Heart left ventricle (tissue), 16 donors: ENCODE results near the gene SLC7A14. TPM values are rescaled to one million over a fixed set of nuclear protein-coding genes. Genes with fewer than 3 reads are reported as not detected.

ENCODE experiments used
- ATAC-seq, 4 donors: fragments of 200-7000 bp; cut with Tn5 transposase; one replicate each; pipeline ENCODE4 v1.9.1; 2020 to 2022; ENCODE audit warnings: moderate library complexity in 4 of 4, mild to moderate bottlenecking in 3 of 4, moderate number of reproducible peaks in 1 of 4
- DNase-seq, 5 donors: peaks; one replicate each; pipeline ENCODE4 v3.0.0-alpha.2; 2020
- H3K27ac ChIP-seq, 12 donors: fragments of 200-600 bp; sonication (generic) in 4 of 12; one replicate each; pipeline versions ENCODE4 v1.5.0 to v1.8.0; 2016 to 2022; ENCODE audit warnings: mild to moderate bottlenecking in 2 of 12
- H3K27me3 ChIP-seq, 9 donors: fragments of 200-600 bp; sonication (generic) in 2 of 9; one replicate each; pipeline versions ENCODE4 v1.5.1 to v1.8.0; 2016 to 2022; ENCODE audit warnings: mild to moderate bottlenecking in 3 of 9
- H3K36me3 ChIP-seq, 9 donors: fragments of 200-600 bp; sonication (generic) in 2 of 9; one replicate each; pipeline versions ENCODE4 v1.5.0 to v1.8.0; 2018 to 2022; ENCODE audit warnings: mild to moderate bottlenecking in 2 of 9
- H3K4me1 ChIP-seq, 12 donors: fragments of 200-600 bp; sonication (generic) in 4 of 12; one replicate each; pipeline versions ENCODE4 v1.5.0 to v1.8.0; 2016 to 2022; ENCODE audit warnings: mild to moderate bottlenecking in 3 of 12
- H3K4me3 ChIP-seq, 12 donors: fragments of 200-600 bp; sonication (generic) in 4 of 12; one replicate each; pipeline versions ENCODE4 v1.5.0 to v1.8.0; 2017 to 2022; ENCODE audit warnings: mild to moderate bottlenecking in 9 of 12, moderate library complexity in 4 of 12
- H3K9me3 ChIP-seq, 12 donors: fragments of 200-600 bp; sonication (generic) in 4 of 12; one replicate each; pipeline versions ENCODE4 v1.5.0 to v1.8.0; 2016 to 2022; ENCODE audit warnings: mild to moderate bottlenecking in 1 of 12
- POLR2A ChIP-seq, 2 donors: fragments of 450-650 bp; IDR thresholded peaks; one replicate each; pipeline ENCODE4 v1.6.1; 2017; ENCODE audit warnings: antibody characterized with exemption in 2 of 2, mild to moderate bottlenecking in 2 of 2, moderate library complexity in 2 of 2
- WGBS, 4 donors: extraction: QIAGEN DNeasy Blood & Tissue Kit in 2 of 4; methylation state at CpG; one replicate each; pipeline versions ENCODE4 v1.1.5 to v1.1.7; 2013 to 2018; 5-methylcytosine and 5-hydroxymethylcytosine counted together
- intact Hi-C, 10 donors: fragments of 100-400 bp; cut with DNase I; formaldehyde crosslinking; loops; one replicate each; pipeline versions ENCODE4 v1.11.1 to v1.14.2; 2022
- polyA plus RNA-seq, 2 donors: library from polyadenylated mRNA; stranded (reverse); fragments of 200-250 nt; gene quantifications; one replicate each; pipeline ENCODE4 v1.2.3, GENCODE V29; 2013
- total RNA-seq, 9 donors: library from RNA; depleted of rRNA in 2 of 9; stranded (reverse); fragments of >200 nt in 2 of 9; fragmentation: NEBNext Ultra II Directional in 3 of 9; extraction: Animal tissue kit (Norgen Biotek cat#: 25700) in 3 of 9; gene quantifications; one replicate each; pipeline versions ENCODE4 v1.1.0 to v1.2.4, GENCODE V29; 2016 to 2023
- TF ChIP-seq, protein P1 (sequence below), 12 donors: fragments of 200-600 bp; sonication (generic) in 4 of 12; IDR thresholded peaks; one replicate each; pipeline versions ENCODE4 v1.5.0 to v1.8.0; 2018 to 2022; ENCODE audit warnings: antibody characterized with exemption in 12 of 12, mild to moderate bottlenecking in 5 of 12
- donor health status: ischemic (EF 13 %, LVEDD 7.1; RV severe dilation, severe dysfunction).
- donor health status: healthy with polysubstance abuse.
- donor health status: DM: no; HTN: yes; CAD: no.
- donor health status: DM: no; HTN: no; CAD: no.
- donor health status: ischemic (EF 25% LVEDD 6.9; RV normal size, moderate dysfunction).
- donor health status: ischemic (EF 25% LVEDD 5.7; RV mildly dilated, moderate dysfunction).
- donor health status: healthy.
- donor health status: DM: yes; HTN: yes; CAD: no.
- donor health status: ischemic (EF 35%, LVEDD 5.7; RV mildly dilated, moderate dysfunction).
- donor health status: nonischemic (EF 11% LVEDD 7.7; RV severe dilation, severe dysfunction).
- donor health status: DM: yes; HTN: yes; CAD: no.
- donor health status: PGD.
- donor health status: ischemic (EF 29% LVEDD 5.4; RV normal size, mild dysfunction).
- donor health status: nonischemic (EF 23%, LVEDD 6.1; RV moderate dilation, normal function).

Gene SLC7A14
- total and polyA plus RNA-seq, 11 donors: 0.02 TPM; not detected in 9

DNA sequence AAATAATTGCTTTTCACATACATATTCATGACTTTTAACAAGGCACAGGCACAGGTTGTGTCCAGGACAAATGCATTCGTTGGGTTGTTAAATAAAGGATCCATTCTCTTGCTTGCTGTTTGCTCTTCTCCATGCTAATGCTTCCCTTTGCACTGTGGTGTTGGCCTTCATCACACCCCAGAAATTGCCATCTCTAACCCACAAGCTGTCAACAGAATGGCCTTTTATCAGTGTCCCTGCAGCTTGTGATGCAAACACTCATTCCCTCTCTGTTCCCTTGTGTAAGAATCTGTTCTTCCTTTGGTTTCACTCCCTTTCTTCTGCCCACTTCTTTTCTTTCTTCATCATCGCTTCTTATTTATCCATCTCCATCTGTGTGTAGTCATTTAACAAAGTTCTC is 72.2 kb downstream of the SLC7A14 start:
- DNase-seq: no peak
- intact Hi-C loops: no loop called here
- Histone ChIP-seq H3K27me3 (peaks cover 0 to 4% (median 0%) of the 10 kb centered on the region in 9 donors), H3K4me3 (no peak overlapping the region), H3K4me1 (no peaks in the 10 kb centered on the region), H3K36me3 (no peaks in the 10 kb centered on the region), H3K27ac (no peak overlapping the region), H3K9me3 (no peaks in the 10 kb centered on the region)
- WGBS, 4 donors: 69 to 82% (median 72%) methylated on average over 2 of the region's 2 CpGs
- no peak for TF ChIP-seq POLR2A (IDR thresholded peaks at IDR 0.05)
- TF ChIP-seq, protein P1, sequence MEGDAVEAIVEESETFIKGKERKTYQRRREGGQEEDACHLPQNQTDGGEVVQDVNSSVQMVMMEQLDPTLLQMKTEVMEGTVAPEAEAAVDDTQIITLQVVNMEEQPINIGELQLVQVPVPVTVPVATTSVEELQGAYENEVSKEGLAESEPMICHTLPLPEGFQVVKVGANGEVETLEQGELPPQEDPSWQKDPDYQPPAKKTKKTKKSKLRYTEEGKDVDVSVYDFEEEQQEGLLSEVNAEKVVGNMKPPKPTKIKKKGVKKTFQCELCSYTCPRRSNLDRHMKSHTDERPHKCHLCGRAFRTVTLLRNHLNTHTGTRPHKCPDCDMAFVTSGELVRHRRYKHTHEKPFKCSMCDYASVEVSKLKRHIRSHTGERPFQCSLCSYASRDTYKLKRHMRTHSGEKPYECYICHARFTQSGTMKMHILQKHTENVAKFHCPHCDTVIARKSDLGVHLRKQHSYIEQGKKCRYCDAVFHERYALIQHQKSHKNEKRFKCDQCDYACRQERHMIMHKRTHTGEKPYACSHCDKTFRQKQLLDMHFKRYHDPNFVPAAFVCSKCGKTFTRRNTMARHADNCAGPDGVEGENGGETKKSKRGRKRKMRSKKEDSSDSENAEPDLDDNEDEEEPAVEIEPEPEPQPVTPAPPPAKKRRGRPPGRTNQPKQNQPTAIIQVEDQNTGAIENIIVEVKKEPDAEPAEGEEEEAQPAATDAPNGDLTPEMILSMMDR (IDR thresholded peaks at IDR 0.05): no peak
- no peak for ATAC-seq

DNA sequence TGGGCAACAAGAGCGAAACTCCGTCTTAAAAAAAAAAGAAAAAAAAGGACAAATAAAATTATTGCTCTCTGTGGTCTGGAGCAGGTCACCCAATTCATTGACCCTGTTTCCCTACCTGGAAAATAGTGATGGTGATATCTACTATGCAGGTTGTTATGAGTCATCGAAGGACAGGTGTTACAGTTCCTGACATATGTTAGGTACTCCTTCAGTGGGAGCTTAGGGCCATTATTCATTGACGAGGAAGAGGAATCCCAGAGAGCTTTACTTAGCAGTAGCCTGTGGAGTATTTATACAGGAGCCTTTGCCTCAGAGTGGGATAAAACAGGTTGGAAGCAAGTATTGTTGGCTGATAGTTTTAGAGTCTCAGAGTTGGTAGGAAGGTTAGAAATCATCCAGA is 74.5 kb downstream of the SLC7A14 start:
- TF ChIP-seq POLR2A (IDR thresholded peaks at IDR 0.05): no peak
- TF ChIP-seq, protein P1 (IDR thresholded peaks at IDR 0.05): no peak
- no peak for ATAC-seq
- intact Hi-C loops: no loop called here

DNA sequence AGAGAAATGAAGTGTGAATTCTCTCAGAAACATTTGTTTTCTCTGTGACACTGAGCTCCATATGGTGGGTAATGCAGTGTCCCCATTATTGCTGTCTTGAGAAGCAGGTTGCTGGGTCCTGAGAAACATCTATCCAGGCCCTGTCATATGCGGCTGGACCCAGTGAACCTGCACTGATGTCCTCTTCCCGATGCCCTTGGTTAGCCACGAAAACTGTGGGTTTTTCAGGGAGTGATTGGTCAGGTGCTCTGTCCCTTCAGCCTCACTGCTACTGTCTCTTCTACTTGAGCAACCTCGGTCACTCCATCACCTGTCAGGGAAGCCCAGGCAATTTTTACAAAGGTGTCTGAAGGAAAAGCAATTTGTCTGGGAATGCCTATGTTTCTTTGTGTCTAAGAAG is 77.0 kb downstream of the SLC7A14 start:
- WGBS, 4 donors: 78 to 93% (median 90%) methylated on average over 4 of the region's 4 CpGs
- H3K9me3 ChIP-seq: no peaks in the 10 kb centered on the region
- intact Hi-C loops: no loop called here
- H3K36me3 ChIP-seq: no peaks in the 10 kb centered on the region
- no peaks in the 10 kb centered on the region for H3K4me1 ChIP-seq
- no peak overlapping the region for H3K27ac ChIP-seq
- no peak overlapping the region for H3K4me3 ChIP-seq
- no peaks in the 10 kb centered on the region for H3K27me3 ChIP-seq
- TF ChIP-seq, protein P1 (IDR thresholded peaks at IDR 0.05): no peak
- no peak for TF ChIP-seq POLR2A (IDR thresholded peaks at IDR 0.05)
- DNase-seq (no peak), ATAC-seq (no peak)

More for the DNA sequence above, 74.5 kb downstream of the SLC7A14 start:
- H3K36me3 ChIP-seq: no peaks in the 10 kb centered on the region
- no peaks in the 10 kb centered on the region for H3K27me3 ChIP-seq
- no peak overlapping the region for H3K4me3 ChIP-seq
- H3K9me3 ChIP-seq: no peaks in the 10 kb centered on the region
- 85 to 93% (median 90%) methylated on average over 4 of the region's 4 CpGs for whole genome bisulfite sequencing, 4 donors
- no peak for DNase-seq
- no peak overlapping the region for H3K27ac ChIP-seq
- no peaks in the 10 kb centered on the region for H3K4me1 ChIP-seq

DNA sequence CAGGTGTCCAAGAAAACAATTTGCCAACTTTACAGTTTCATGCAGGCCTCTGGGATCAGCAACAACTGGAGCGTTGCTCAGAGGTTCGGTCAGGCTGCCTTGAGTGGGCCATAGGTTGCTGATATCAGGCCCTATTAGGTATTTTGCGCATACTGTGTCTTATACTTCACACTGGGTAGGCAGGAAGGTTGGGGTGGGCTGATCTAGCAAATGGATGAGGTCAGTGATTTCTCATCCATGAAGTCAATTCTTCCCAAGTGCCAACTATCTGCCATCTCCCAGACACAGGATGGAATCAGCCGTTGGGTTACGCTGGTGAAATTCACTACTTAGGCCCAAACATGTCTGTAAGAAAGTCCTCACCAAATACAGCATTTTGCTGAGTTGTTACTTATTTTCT is 77.6 kb downstream of the SLC7A14 start:
- Histone ChIP-seq H3K9me3 (no peaks in the 10 kb centered on the region), H3K27ac (no peak overlapping the region), H3K4me3 (no peak overlapping the region), H3K36me3 (no peaks in the 10 kb centered on the region), H3K4me1 (no peaks in the 10 kb centered on the region), H3K27me3 (no peaks in the 10 kb centered on the region)
- TF ChIP-seq POLR2A (IDR thresholded peaks at IDR 0.05): no peak
- TF ChIP-seq, protein P1 (IDR thresholded peaks at IDR 0.05): no peak
- ATAC-seq (no peak), DNase-seq (no peak)
- 93 to 97% (median 95%) methylated on average over 5 of the region's 5 CpGs for WGBS, 4 donors
- intact Hi-C loops: no loop called here
